Stimulated activated naive CD4-positive, alpha-beta T cell (primary cell): ENCODE data around the gene CLRN3.

Source experiments
- DNase-seq, 6 experiments: peaks; one replicate each; lab custom pipeline; 2025; lab: John Stamatoyannopoulos, UW

CLRN3 gene

GRCh38 chr10:127892743-127893142 lies at the start of gene CLRN3:
Gene CLRN3, minus strand, starts transcription at chr10:127892941. Its CDS starts 157 bp downstream, at chr10:127892784.
- DNase-seq = no peak

- DNase-seq = no peak
These were observed 48.3 kb upstream of the CLRN3 start for GRCh38 chr10:127940866-127941640.

GRCh38 chr10:127939786-127940330 lies 47.1 kb upstream of the CLRN3 start:
- DNase-seq = no peak

- DNase-seq = no peak
These were observed 45.2 kb upstream of the CLRN3 start for GRCh38 chr10:127937915-127938463.

- no peak for DNase-seq
These were observed 44.3 kb upstream of the CLRN3 start for GRCh38 chr10:127937069-127937468.

- no peak for DNase-seq
These were observed 42.4 kb upstream of the CLRN3 start for GRCh38 chr10:127935071-127935561.

GRCh38 chr10:127934383-127934782 lies 41.6 kb upstream of the CLRN3 start:
- no peak for DNase-seq

- DNase-seq = no peak
These were observed 40.5 kb upstream of the CLRN3 start for GRCh38 chr10:127933271-127933670.

GRCh38 chr10:127932521-127933270 lies 40.0 kb upstream of the CLRN3 start:
- no peak for DNase-seq

GRCh38 chr10:127928021-127928806 lies 35.5 kb upstream of the CLRN3 start:
- no peak for DNase-seq

- no peak for DNase-seq
These were observed 33.7 kb upstream of the CLRN3 start for GRCh38 chr10:127926455-127926854.

GRCh38 chr10:127925471-127926207 lies 32.9 kb upstream of the CLRN3 start:
- DNase-seq = no peak

- DNase-seq = no peak
These were observed 30.9 kb upstream of the CLRN3 start for GRCh38 chr10:127923646-127924045.

- no peak for DNase-seq
These were observed 30.1 kb upstream of the CLRN3 start for GRCh38 chr10:127922675-127923366.

- no peak for DNase-seq
These were observed 29.5 kb upstream of the CLRN3 start for GRCh38 chr10:127922206-127922605.

GRCh38 chr10:127921753-127922145 lies 29.0 kb upstream of the CLRN3 start:
- DNase-seq = no peak

GRCh38 chr10:127921075-127921752 lies 28.5 kb upstream of the CLRN3 start:
- DNase-seq = no peak

- DNase-seq = no peak
These were observed 27.7 kb upstream of the CLRN3 start for GRCh38 chr10:127920306-127921074.
